GM20000 (cell line): ENCODE measurements around the gene ME3.

ENCODE experiments used
- DNase-seq: peaks from one replicate; pipeline ENCODE4 v3.0.0; 2012; ENCODE audit warnings: low spot score
- CTCF ChIP-seq: IDR thresholded peaks from 2 replicates; pipeline ENCODE4 v1.5.1; 2012; ENCODE audit warnings: mild to moderate bottlenecking, control low read depth; ENCODE audit errors: extremely low read depth, missing control alignments

Gene ME3

GRCh38 chr11:86692746-86693145, 20.3 kb upstream of the ME3 start:
- no peak for TF ChIP-seq CTCF
- no peak for DNase-seq

DNA sequence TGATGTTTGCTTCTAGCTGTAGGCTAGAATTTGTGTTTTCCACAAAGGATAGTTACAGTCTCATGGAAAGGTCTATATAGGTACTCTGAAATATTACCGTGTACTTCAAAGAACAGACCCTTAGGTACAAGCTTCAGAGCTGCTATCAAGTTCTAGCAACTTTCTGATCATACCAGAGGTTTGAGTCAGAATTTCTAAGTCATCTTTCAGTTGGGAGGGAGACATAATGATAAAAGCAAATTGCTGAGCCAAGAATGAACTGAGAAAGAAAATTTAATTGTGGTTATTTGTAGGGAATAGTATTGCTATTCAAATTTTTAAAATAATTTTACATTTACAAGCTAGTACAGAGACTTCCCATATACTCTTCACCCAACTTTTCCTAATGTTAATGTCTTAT, 19.9 kb upstream of the ME3 start:
- no peak for DNase-seq
- TF ChIP-seq CTCF, result no peak

DNA sequence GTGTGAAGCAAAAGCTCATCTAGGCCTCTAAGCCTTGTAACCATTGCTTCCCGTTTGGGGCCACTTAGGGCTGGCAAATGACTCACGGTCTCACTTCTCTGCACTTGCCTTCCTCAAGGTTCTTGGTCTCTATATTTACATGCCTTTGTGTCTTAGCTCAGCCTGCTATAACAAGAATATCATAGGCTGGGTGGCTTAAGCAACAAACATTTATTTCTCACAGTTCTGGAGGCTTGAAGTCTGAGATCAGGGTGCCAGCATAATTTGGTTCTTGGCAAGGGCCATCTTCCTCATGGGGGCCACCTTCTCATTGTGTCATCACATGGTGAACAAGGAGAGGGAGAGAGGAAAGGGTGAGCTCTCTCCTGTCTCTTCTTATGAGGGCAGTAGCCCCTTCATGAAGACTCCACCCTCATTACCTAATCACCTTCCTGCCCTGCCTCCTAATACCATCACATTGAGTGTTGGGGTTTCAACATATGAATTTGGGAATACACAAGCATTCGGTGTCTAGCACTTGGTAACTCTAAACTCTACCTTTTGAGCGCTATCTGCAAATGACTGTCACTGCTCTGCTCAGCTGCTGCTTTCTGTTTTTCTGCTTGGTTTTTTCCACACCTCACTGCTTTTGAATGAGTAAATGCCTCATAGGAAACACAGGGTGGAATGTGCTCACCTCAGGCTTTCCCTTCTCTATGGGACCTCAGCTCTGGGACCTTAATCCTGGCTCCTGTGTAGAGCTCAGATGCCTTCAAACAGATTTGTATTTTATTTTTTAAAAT, 16.2 kb upstream of the ME3 start:
- no peak for TF ChIP-seq CTCF
- no peak for DNase-seq

DNA sequence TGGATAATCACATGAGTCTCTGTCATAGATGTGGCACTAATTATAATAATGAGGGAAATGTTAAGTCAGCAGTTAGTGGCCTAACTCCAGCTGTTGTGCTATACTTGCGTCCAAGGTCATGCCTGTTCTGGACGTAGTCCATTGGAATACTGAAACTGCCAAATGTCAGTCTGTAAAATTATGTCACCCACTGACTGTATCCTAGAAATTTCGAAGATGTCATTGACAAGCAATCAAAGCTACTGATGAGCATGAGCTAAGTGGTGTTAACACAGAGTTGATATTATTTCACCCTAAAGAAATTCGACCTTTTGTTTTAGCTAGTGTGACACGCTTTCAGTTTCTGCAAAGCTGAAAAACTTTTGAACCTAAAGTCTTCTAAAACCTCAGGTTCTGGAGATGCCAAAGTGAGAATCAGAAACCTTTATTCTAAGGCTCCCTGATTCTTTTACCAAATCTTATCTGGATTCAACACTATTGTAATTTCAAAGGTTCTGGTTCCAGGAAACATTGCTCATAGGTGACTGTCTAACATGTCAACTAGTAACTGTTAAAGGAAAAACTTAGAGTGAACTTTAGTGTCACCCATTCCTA, 14.9 kb upstream of the ME3 start:
- TF ChIP-seq CTCF, result no peak
- no peak for DNase-seq

DNA sequence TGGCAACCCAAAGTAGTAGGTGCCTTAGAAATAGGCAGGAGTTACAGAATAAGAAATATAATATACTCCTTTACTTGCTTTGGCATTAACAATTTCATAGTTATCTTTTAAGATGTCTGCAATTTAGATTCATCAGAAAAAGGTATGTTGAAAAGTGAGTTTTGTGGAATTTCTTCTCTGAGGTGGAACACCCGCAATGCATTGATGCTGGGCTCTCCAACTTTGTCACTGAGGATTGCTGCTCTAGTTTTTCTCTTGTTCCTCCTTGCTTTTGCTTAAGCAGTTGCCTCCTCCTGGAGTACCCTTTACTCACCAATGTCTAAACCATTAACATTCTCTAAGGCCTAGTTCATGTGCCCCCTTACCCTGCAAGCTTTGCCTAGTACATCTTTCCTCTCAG, 14.1 kb upstream of the ME3 start:
- no peak for DNase-seq
- no peak for TF ChIP-seq CTCF

DNA sequence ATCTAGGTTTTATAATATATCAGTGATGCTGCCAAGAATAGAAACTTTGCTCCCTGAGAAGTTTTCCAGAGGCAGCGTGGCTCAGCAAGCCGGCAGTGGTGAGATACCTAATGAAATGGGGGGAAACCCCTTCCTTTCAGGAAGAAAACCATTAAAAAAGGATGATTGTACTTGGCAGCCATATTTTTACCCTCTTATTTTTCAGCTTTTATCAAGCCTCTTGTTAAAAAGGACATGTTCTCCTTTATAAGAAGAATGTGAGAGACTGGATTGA, 9.0 kb upstream of the ME3 start:
- no peak for DNase-seq
- no peak for TF ChIP-seq CTCF

- DNase-seq, result no peak
- TF ChIP-seq CTCF, result no peak
Observed at GRCh38 chr11:86680716-86681482, 8.5 kb upstream of the ME3 start.
